NCI-H187 treated with DMSO at 0.1 percent for 48 hours (cell line): ENCODE data around the gene PLXNA2.

ENCODE experiments used
- DNase-seq: peaks from one replicate; lab custom pipeline; 2025; lab: John Stamatoyannopoulos, UW

PLXNA2 gene

DNA sequence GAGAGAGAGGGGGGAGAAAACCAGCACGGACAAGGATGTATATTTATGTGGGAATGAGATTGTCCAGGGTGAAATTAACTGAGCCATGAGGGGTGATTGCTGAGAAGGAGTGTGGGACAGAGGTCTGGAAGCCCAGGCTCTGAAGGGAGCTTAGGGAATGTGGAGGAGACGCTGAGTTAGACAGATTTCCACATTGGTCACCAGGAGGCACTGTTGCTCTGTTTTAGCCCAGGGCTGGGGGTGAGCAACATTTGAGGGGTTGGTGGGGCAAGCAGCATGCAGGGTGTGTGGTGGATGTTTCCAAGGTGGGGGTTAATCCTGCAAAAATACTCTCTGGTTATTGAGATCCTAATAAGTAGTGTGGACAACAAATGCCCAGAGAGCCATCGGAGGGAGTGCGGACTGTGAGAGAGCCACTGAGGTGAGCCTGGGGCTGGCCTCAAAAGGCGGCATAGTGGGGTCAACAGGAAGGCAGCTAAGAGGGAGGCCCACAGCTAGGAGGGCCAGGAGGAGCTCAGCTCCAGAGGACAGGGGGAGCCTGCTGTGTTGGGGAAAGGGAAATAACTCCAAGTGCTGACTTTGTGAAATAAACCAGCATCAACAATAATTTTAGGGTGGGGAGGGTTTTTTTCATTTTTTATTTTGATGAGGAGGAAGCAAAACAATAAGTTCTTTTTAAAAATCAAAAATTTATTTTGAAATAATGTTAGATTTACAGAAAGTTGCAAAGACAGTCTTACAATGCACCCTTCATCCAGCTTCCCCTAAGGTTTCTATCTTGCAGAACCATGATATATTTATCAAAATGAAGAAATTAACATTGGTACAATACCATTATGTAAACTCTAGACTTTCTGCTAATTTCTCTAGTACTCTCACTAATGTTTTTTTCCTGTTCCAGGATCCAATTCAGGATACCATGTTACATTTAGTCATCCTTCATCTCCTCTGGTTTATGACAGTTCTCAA is 250.4 kb downstream of the PLXNA2 start:
- no peak for DNase-seq

- DNase-seq, result no peak
These were observed 251.4 kb downstream of the PLXNA2 start for GRCh38 chr1:207992677-207993236.

GRCh38 chr1:207991583-207992026 is 252.6 kb downstream of the PLXNA2 start:
- no peak for DNase-seq

- DNase-seq, result no peak
These were observed 253.2 kb downstream of the PLXNA2 start for GRCh38 chr1:207990876-207991582.

GRCh38 chr1:207990455-207990854 is 253.7 kb downstream of the PLXNA2 start:
- no peak for DNase-seq

DNA sequence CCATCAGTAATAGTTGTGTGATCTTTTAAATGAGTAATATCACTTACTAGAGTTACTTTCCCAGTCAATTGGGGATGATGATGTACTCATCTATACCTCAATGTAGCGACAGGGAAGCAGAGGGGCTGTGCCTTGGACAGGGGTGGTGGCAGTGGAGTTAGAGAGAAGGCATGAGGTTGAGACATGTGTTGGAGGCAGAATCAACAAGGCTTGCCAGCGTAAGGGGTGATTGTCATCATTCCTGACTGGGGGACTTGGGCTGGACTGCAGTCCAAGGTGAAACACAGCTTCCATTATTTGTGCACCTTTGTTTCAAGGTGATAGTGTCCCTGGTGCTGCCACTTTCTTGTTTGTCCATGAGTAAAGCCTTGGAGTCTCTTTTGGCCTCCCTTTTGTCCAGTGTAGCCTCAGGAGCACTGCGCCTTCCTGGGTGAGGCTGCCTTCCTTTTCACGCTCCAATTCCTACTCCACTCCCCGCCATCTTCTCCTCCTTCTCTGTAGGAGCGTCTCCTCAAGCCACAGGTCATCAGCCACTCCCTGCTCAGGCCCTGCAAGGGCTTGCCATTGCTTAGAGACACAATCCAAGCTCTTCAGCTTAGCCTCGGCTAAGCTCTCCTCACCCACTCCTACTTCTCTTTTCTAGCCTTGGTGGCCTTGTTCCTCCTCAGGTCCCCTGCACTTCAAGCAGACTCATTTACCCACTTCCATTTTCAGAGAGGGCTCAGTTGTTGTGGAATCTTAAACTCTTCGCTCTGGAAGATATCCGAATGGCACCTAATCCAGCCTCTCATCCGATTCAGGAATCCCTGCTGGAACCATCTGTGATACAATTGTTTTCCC is 255.6 kb downstream of the PLXNA2 start:
- no peak for DNase-seq

DNA sequence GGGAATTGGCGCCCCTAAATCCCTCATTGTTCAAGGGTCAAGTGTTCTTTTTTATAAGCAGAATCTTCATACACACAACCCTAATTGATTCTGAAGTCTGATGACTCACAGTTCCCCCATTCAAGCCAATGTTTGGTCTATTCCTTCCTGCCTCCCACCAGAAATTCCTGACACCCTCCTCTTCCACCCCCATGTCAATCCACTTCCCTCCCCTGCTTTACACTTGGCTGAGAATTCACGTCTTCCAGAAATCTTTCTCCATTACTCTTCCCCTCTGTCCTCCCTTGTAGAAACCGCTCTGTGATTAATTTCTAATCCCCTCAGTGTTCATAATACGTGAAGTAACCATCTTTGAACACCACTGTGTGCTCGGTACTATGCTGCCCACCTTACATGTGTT is 257.0 kb downstream of the PLXNA2 start:
- no peak for DNase-seq

- no peak for DNase-seq
These were observed 258.2 kb downstream of the PLXNA2 start for GRCh38 chr1:207985996-207986395.

DNA sequence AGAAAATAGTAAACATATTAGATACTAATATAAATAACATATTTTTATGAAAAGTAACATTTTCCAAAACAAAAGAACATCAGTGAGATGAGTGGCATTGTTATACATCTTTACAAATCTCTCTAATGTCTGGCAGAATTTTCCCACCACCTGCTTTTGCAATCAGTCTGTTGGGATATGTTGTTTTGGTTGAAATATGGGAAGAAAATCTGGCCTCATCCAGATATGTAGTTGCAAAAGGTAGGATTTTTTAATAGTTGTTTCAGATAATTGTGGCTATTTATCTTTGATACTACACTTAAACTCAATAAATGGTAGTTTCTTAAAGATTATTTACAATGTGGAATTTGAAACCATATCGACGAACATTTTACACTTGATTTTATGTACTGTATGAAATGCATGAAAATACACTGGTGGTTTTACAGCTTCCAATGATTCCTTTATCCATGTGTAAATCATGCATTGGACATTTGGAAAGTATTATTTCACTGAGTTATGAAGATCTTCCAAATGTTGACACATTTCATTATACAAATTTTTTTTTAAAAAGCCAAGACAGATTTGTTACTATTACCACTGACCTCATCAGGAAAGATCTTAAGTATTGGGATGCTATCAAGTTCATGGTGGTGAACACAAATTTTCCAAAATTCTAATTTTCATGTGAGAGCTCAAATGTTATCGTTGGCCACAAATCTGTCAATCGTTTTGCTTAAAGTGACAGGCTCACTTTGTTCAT is 259.2 kb downstream of the PLXNA2 start:
- DNase-seq, result no peak

DNA sequence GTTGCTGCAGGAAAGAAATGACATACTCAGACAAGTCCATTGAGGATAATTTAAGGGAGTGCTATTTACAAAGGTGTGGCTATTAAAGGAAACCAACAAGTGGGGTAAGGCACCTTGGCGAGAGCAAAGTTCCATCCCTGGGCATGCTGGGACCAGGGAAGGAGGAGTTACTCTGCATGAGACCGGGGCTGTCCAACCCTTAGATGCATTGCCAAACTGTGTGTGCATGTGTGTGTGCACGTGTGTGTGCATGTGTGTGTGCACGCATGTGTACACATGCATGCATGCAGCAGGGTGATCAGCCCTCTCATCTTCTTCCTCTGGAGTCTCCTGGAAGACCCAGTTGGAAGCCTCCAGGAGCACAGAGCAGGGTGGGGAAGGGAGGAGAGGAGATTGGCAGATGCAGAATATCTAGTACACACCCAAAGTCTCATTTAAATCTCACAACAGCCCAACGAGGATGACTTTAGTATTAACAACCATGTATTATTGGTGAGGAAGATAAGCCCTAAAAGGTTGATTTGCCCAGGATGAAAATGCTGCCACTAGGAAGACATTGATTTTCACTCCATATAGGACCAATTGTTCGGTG is 261.0 kb downstream of the PLXNA2 start:
- DNase-seq, result no peak

DNA sequence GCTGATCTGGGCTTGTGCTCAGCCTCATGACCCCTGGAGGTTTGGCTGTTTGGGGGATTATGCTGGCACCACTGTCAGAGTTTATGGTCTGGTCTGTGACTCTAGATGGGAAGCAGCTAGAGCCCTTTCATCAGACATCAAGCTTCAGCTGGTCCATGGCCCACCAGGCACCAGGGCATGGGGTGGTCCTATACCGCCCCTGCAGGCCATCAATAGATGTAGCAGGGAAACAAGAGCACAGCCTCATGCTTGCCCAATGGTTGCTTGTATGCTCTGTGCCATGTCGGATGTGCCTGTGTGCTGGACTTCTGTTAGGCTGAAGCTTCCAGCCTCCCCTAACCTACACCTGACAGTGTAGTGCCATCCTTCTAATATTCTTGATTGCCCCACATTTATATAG is 262.2 kb downstream of the PLXNA2 start:
- DNase-seq, result no peak

- DNase-seq, result no peak
These were observed 265.7 kb downstream of the PLXNA2 start for GRCh38 chr1:207978441-207978840.

GRCh38 chr1:207977876-207978275 is 266.3 kb downstream of the PLXNA2 start:
- no peak for DNase-seq

DNA sequence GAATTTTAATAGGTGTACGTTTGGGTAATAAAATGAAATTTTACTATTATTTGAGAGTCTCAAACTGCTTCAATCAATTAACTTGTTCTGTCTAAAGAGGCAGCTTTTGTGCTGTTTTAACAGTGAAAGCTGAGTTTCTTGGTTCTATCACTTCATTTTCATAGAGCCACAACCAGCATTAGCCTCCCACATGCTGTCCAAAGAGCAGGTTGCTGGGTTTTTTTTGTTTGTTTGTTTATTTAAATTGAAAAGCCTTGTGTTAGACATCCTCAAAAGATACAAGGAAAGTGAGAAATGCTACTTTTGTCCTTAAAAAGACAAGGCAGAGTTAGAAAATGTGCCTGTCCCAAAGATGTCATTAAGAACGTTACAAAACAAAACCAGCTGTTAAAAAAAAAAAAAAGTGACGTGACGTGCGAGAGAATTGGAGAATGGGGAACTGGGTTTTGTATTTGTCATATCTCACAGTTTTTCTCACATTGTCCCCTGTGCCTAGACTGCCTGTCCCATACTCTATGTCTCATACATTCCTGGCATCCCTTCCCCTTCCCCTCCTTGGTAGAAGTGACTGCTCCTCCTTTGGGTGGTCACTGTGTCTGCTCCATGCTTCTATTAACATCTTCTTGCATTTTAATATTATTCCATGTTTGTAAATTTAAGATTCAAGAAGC is 270.2 kb downstream of the PLXNA2 start:
- no peak for DNase-seq

- DNase-seq, result no peak
These were observed 271.8 kb downstream of the PLXNA2 start for GRCh38 chr1:207972337-207972736.
